OCI-LY1 (cell line): Measurements from ENCODE around the gene ARHGEF28.
A peak's percentile ranks its signal among the peaks of the same experiment; 100 is the strongest.

ENCODE experiments used
- H2AFZ ChIP-seq: fragments of 200-600 bp; sonication (generic), shearing (Covaris generic); 2 replicates; pipeline ENCODE4 v1.6.0; 2014; ENCODE audit warnings: antibody characterized with exemption, mild to moderate bottlenecking, low read length
- H3F3A ChIP-seq: fragments of 200-600 bp; sonication (generic), shearing (Covaris generic); 2 replicates; pipeline ENCODE4 v1.6.0; 2014; ENCODE audit warnings: mild to moderate bottlenecking, antibody characterized with exemption, low read length, moderate library complexity; ENCODE audit not compliant: insufficient read depth
- H3K27ac ChIP-seq: fragments of 200-600 bp; sonication (generic); 2 replicates; pipeline ENCODE4 v1.5.1; 2014; ENCODE audit warnings: low read length, mixed run types, mild to moderate bottlenecking, low read depth; ENCODE audit not compliant: poor library complexity, severe bottlenecking
- H3K27me3 ChIP-seq: fragments of 200-600 bp; sonication (generic); 2 replicates; pipeline ENCODE4 v1.6.0; 2014; ENCODE audit warnings: antibody characterized with exemption, mild to moderate bottlenecking, low read length, moderate library complexity; ENCODE audit not compliant: insufficient read depth
- H3K36me3 ChIP-seq: fragments of 200-600 bp; sonication (generic); 2 replicates; pipeline ENCODE4 v1.6.1; 2014; ENCODE audit warnings: mild to moderate bottlenecking, antibody characterized with exemption, low read length, moderate library complexity, mixed read lengths; ENCODE audit not compliant: insufficient read depth
- H3K4me1 ChIP-seq: fragments of 200-600 bp; sonication (generic); 2 replicates; pipeline ENCODE4 v1.5.1; 2014; ENCODE audit warnings: mild to moderate bottlenecking, low read length, moderate library complexity; ENCODE audit not compliant: insufficient read depth, severe bottlenecking
- H3K4me2 ChIP-seq: fragments of 200-600 bp; sonication (generic), shearing (Covaris generic); 2 replicates; pipeline ENCODE4 v1.6.1; 2014; ENCODE audit warnings: low read length
- H3K4me3 ChIP-seq: fragments of 200-600 bp; sonication (generic); 2 replicates; pipeline ENCODE4 v1.5.1; 2014; ENCODE audit warnings: low read length, low read depth, mild to moderate bottlenecking, mixed read lengths; ENCODE audit not compliant: poor library complexity, severe bottlenecking
- H3K79me2 ChIP-seq: fragments of 200-600 bp; shearing (Covaris generic); 2 replicates; pipeline ENCODE4 v1.6.1; 2016; ENCODE audit warnings: mixed run types, low read length, mixed read lengths; ENCODE audit not compliant: insufficient read depth
- H3K9ac ChIP-seq: fragments of 200-600 bp; sonication (generic), shearing (Covaris generic); 2 replicates; pipeline ENCODE4 v1.6.1; 2014; ENCODE audit warnings: mild to moderate bottlenecking, low read length, mixed read lengths
- H3K9me2 ChIP-seq: fragments of 200-600 bp; sonication (generic), shearing (Covaris generic); 2 replicates; pipeline ENCODE4 v1.6.1; 2014; ENCODE audit warnings: low read depth, mild to moderate bottlenecking, low read length, mixed read lengths
- H3K9me3 ChIP-seq: fragments of 200-600 bp; shearing (Covaris generic); 2 replicates; pipeline ENCODE4 v1.6.1; 2014; ENCODE audit warnings: low read length, mixed read lengths
- H4K20me1 ChIP-seq: fragments of 200-600 bp; sonication (generic), shearing (Covaris generic); 2 replicates; pipeline ENCODE4 v1.6.0; 2016; ENCODE audit warnings: mild to moderate bottlenecking, low read length; ENCODE audit not compliant: insufficient read depth
- CTCF ChIP-seq: fragments of 200-600 bp; sonication (generic), shearing (Covaris generic); IDR thresholded peaks from 2 replicates; pipeline ENCODE4 v1.5.1; 2017; ENCODE audit warnings: mild to moderate bottlenecking, antibody characterized with exemption, low read length, moderate library complexity, mixed read lengths
- EZH2 ChIP-seq: fragments of 200-600 bp; sonication (generic), shearing (Covaris generic); IDR thresholded peaks from 2 replicates; pipeline ENCODE4 v1.8.0; 2017; ENCODE audit warnings: borderline replicate concordance, mixed run types, mild to moderate bottlenecking, antibody characterized with exemption, low read length, moderate library complexity, mixed read lengths

The ARHGEF28 gene

DNA sequence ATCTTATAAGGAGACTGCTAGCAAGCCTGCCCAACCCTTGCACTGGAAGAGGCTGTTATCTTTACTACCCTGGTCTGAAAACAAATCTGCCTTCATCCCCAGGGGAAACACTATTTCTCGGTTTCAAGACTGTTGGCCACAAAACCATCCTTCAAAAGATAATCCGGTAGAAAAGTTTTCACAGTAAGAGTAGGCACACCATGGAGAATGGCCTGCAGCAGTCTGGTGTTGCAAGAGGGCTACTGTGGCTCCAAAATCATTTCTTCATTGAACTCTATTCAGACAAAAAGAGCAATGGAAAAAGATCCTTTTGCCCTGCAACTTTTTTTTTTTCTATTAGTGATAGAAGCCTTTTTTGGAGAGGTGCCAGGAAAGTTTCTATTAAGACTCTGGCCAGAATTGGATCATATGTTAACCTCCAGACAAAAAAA, 163.9 kb downstream of the ARHGEF28 start:
- Histone ChIP-seq H2AFZ (no peak overlapping the region), H3K27me3 (no peaks in the 10 kb centered on the region), H3K4me2 (no peak overlapping the region), H3K27ac (no peak overlapping the region), H3K4me1 (no peaks in the 10 kb centered on the region), H3K36me3 (no peaks in the 10 kb centered on the region), H4K20me1 (no peaks in the 10 kb centered on the region), H3F3A (no peaks in the 10 kb centered on the region), H3K9me2 (no peaks in the 10 kb centered on the region), H3K79me2 (no peaks in the 10 kb centered on the region), H3K4me3 (no peak overlapping the region), H3K9ac (no peak overlapping the region), H3K9me3 (no peaks in the 10 kb centered on the region)
- TF ChIP-seq CTCF (no peak), EZH2 (no peak)

DNA sequence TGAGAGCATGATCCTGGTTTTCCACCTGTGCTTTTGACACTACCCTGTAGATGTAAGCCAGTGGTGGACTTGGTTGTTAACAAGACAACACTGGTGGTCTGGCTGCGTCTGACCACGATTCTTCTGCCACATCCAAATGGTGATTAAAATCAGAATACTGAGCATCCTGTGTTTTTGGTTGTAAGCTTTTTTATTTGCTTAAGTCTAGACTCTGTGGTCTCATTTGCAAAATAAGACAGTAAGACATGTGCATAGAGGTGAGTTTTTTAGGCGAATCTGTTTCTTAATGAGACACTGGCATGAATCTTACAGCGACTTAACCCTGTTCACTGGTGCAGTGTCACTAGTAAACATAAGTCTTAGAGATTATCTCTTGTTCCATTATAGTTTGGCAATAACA, 165.4 kb downstream of the ARHGEF28 start:
- no peaks in the 10 kb centered on the region for H4K20me1 ChIP-seq
- no peaks in the 10 kb centered on the region for H3K9me2 ChIP-seq
- no peaks in the 10 kb centered on the region for H3K4me1 ChIP-seq
- H2AFZ ChIP-seq = no peak overlapping the region
- H3K4me2 ChIP-seq = no peak overlapping the region
- no peak overlapping the region for H3K27ac ChIP-seq
- H3K27me3 ChIP-seq = no peaks in the 10 kb centered on the region
- TF ChIP-seq EZH2 (no peak), CTCF (no peak)
- no peaks in the 10 kb centered on the region for H3K36me3 ChIP-seq
- no peak overlapping the region for H3K9ac ChIP-seq
- H3F3A ChIP-seq = no peaks in the 10 kb centered on the region
- no peak overlapping the region for H3K4me3 ChIP-seq
- no peaks in the 10 kb centered on the region for H3K79me2 ChIP-seq
- no peaks in the 10 kb centered on the region for H3K9me3 ChIP-seq

DNA sequence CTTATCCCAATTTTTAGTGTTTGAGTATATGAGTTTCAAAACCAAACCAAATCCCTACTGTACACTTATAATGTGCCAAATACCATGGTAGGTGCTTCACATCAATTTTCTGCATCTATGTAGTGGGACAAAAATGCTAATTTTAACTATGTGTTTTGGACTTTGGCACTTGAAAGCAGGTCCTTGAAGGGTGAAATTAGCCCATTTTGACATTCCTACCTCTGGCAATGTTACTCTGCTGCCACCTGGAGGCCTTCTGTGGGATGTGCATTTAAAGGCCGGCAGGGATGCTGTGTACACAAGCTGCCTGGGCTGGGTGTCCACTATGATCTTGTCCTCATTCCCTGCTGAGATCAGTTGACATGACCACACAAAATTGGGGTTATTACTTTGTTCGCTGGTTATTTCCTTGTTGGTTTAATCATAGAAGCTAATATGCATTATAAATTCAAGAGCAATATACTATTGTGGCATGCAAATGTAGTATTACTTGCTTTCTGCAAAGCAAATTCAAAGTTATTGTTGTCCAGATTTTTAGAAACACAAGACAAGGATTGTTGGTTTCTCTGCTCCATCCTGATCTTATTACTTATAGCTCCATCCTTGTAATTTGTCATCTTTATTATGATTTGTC, 166.8 kb downstream of the ARHGEF28 start:
- no peak overlapping the region for H3K9ac ChIP-seq
- H3K4me2 ChIP-seq = no peak overlapping the region
- no peaks in the 10 kb centered on the region for H3K9me2 ChIP-seq
- TF ChIP-seq CTCF (peak; percentile 91), EZH2 (no peak)
- H3K9me3 ChIP-seq = no peaks in the 10 kb centered on the region
- no peaks in the 10 kb centered on the region for H3K36me3 ChIP-seq
- H3K27ac ChIP-seq = no peak overlapping the region
- H3K79me2 ChIP-seq = no peaks in the 10 kb centered on the region
- no peak overlapping the region for H3K4me3 ChIP-seq
- no peaks in the 10 kb centered on the region for H3K27me3 ChIP-seq
- H2AFZ ChIP-seq = no peak overlapping the region
- no peaks in the 10 kb centered on the region for H3F3A ChIP-seq
- H4K20me1 ChIP-seq = no peaks in the 10 kb centered on the region
- no peaks in the 10 kb centered on the region for H3K4me1 ChIP-seq
